ENCODE data around the gene LTBP3. TPM values are rescaled to one million over a fixed set of nuclear protein-coding genes. Genes with fewer than 3 reads are reported as not detected.
A peak's percentile ranks its signal among the peaks of the same experiment; 100 is the strongest.

Gene LTBP3
- total RNA-seq, 2 experiments from 2014 or later: 11.2 to 13.8 TPM

DNA sequence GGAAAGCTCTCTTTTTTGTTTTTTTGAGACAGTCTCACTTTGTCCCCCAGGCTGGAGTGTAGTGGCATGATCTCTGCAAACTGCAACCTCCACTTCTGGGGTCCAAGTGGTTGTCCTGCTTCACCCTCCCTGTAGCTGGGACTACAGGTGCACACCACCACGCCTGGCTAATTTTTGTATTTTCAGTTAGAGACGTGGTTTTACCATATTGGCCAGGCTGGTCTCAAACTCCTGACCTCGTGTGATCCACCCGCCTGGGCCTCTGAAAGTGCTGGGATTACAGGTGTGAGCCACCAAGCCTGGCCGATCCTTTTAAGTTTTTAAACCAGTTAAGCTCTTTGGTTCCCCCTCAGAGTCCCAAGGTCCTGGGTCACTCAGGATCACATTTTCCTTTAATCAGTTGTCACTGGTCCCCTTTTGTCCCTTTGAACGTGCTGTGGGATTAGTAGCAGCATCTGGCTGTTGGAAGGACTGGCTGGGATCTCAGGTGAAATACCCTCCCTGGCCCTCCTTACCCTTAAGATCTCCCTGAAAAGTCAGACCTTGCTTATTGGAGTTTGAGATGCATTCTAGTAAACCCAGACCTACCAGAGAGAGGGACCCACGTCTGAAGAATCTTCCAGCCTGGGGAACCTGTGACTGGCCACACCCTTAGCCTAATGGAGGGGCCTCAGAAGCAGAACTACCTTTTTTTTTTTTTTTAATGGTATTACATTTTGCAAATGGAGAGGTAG lies 51.2 kb downstream of the LTBP3 start:
- Histone ChIP-seq H3K27ac (ENCODE audit: low read depth, low read length, poor library complexity, severe bottlenecking) (peak overlapping the region; percentile 98), H3K4me3 (ENCODE audit: low read depth, low read length, poor library complexity, severe bottlenecking) (peak overlapping the region; percentile 79), H2AFZ (ENCODE audit: low read length) (no peak overlapping the region), H3K36me3 (ENCODE audit: insufficient read depth, low read length) (peaks cover 48% of the 10 kb centered on the region), H3K4me2 (ENCODE audit: low read length) (peak overlapping the region; percentile 98), H3K79me2 (ENCODE audit: insufficient read depth, low read depth, low read length) (peaks cover 46% of the 10 kb centered on the region), H4K20me1 (ENCODE audit: insufficient read depth, low read length) (peaks cover 42% of the 10 kb centered on the region), H3K9me3 (ENCODE audit: low read length) (no peaks in the 10 kb centered on the region), H3K4me1 (ENCODE audit: insufficient read depth, low read length, poor library complexity, severe bottlenecking) (peaks cover 65% of the 10 kb centered on the region), H3K9me2 (ENCODE audit: insufficient read depth, low read length) (no peaks in the 10 kb centered on the region)
- TF ChIP-seq, protein P1, sequence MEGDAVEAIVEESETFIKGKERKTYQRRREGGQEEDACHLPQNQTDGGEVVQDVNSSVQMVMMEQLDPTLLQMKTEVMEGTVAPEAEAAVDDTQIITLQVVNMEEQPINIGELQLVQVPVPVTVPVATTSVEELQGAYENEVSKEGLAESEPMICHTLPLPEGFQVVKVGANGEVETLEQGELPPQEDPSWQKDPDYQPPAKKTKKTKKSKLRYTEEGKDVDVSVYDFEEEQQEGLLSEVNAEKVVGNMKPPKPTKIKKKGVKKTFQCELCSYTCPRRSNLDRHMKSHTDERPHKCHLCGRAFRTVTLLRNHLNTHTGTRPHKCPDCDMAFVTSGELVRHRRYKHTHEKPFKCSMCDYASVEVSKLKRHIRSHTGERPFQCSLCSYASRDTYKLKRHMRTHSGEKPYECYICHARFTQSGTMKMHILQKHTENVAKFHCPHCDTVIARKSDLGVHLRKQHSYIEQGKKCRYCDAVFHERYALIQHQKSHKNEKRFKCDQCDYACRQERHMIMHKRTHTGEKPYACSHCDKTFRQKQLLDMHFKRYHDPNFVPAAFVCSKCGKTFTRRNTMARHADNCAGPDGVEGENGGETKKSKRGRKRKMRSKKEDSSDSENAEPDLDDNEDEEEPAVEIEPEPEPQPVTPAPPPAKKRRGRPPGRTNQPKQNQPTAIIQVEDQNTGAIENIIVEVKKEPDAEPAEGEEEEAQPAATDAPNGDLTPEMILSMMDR (conservative IDR thresholded peaks at IDR 0.05; ENCODE audit: low read length): no peak
- TF ChIP-seq EZH2phosphoT487 (IDR thresholded peaks at IDR 0.05; ENCODE audit: borderline replicate concordance, low read depth, low read length): no peak
- ChIA-PET CTCF (ENCODE audit: unreplicated experiment) (interaction anchor here (1.2 kb wide), 1 partner anchor 73 kb away, joined by 3 read pairs; no protein-coding TSS in a partner anchor), POLR2A (interaction anchor here (0.6 to 6.7 kb wide), 10 partner anchors 8 to 128 kb away, joined by 3 to 90 read pairs (median 4); partner anchors contain the start of gene MALAT1)
- BruUV-seq (replicated peaks): no TSS peak
- intact Hi-C loops (cut with micrococcal nuclease; ENCODE audit: unreplicated experiment): no loop called here
- DNase-seq (ENCODE audit: low spot score): peak; percentile 71

DNA sequence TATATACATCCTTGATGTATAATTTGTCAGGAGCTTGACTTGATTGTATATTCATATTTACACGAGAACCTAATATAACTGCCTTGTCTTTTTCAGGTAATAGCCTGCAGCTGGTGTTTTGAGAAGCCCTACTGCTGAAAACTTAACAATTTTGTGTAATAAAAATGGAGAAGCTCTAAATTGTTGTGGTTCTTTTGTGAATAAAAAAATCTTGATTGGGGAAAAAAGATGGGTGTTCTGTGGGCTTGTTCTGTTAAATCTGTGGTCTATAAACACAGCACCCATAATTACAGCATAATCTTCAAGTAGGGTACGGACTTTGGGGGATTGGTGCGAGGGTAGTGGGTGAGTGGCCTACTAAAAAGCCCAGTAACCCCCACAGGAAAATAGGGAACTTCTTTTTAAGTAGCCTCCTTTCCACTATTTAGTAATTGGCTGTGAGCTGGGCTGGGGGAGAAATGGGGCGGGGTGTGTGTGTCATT lies 51.8 kb downstream of the LTBP3 start:
- peaks cover 54% of the 10 kb centered on the region for H3K36me3 ChIP-seq (ENCODE audit: insufficient read depth, low read length)
- peaks cover 53% of the 10 kb centered on the region for H3K79me2 ChIP-seq (ENCODE audit: insufficient read depth, low read depth, low read length)
- H4K20me1 ChIP-seq (ENCODE audit: insufficient read depth, low read length): peaks cover 48% of the 10 kb centered on the region
- no peaks in the 10 kb centered on the region for H3K9me2 ChIP-seq (ENCODE audit: insufficient read depth, low read length)
- POLR2A ChIA-PET: interaction anchor here (0.6 to 6.7 kb wide), 12 partner anchors 8 to 128 kb away, joined by 3 to 90 read pairs (median 6); partner anchors contain the start of gene MALAT1
- peaks cover 65% of the 10 kb centered on the region for H3K4me1 ChIP-seq (ENCODE audit: insufficient read depth, low read length, poor library complexity, severe bottlenecking)
- H3K27ac ChIP-seq (ENCODE audit: low read depth, low read length, poor library complexity, severe bottlenecking): peak overlapping the region; percentile 98
- CTCF ChIA-PET (ENCODE audit: unreplicated experiment): no interaction called here
- no peaks in the 10 kb centered on the region for H3K9me3 ChIP-seq (ENCODE audit: low read length)
- BruUV-seq (replicated peaks): no TSS peak
- intact Hi-C loops (cut with micrococcal nuclease; ENCODE audit: unreplicated experiment): no loop called here
- peak overlapping the region; percentile 98 for H3K4me2 ChIP-seq (ENCODE audit: low read length)
- DNase-seq (ENCODE audit: low spot score): no peak
- peak overlapping the region; percentile 79 for H3K4me3 ChIP-seq (ENCODE audit: low read depth, low read length, poor library complexity, severe bottlenecking)
- H2AFZ ChIP-seq (ENCODE audit: low read length): no peak overlapping the region
- TF ChIP-seq, protein P1 (conservative IDR thresholded peaks at IDR 0.05; ENCODE audit: low read length): no peak
- TF ChIP-seq EZH2phosphoT487 (IDR thresholded peaks at IDR 0.05; ENCODE audit: borderline replicate concordance, low read depth, low read length): no peak

Measured in OCI-LY7 (cell line).